Effector memory CD4-positive, alpha-beta T cell (primary cell): ENCODE results near the gene CNOT10.

ENCODE experiments used
- DNase-seq, 3 donors: peaks; one replicate each; pipeline ENCODE4 v3.0.0-alpha.2; 2020
- H3K27ac ChIP-seq: 2 replicates; pipeline ENCODE4 v1.7.0; 2013; ENCODE audit warnings: mild to moderate bottlenecking, low read length, moderate library complexity; ENCODE audit not compliant: insufficient read depth, poor library complexity, severe bottlenecking
- H3K27me3 ChIP-seq: replicated peaks from 2 replicates; pipeline ENCODE4 v1.7.0; 2013; ENCODE audit warnings: mild to moderate bottlenecking, low read length; ENCODE audit not compliant: insufficient read depth, control insufficient read depth, poor library complexity, severe bottlenecking
- H3K36me3 ChIP-seq: 2 replicates; pipeline ENCODE4 v1.7.0; 2013; ENCODE audit warnings: mild to moderate bottlenecking, low read length, moderate library complexity; ENCODE audit not compliant: control insufficient read depth, insufficient read depth
- H3K4me1 ChIP-seq: 2 replicates; pipeline ENCODE4 v1.7.0; 2013; ENCODE audit warnings: low read length, mild to moderate bottlenecking; ENCODE audit not compliant: control insufficient read depth, insufficient read depth, poor library complexity, severe bottlenecking
- H3K4me3 ChIP-seq: 2 replicates; pipeline ENCODE4 v1.7.0; 2013; ENCODE audit warnings: low read length, low read depth, mild to moderate bottlenecking; ENCODE audit not compliant: insufficient read depth, poor library complexity, severe bottlenecking
- H3K9me3 ChIP-seq: 2 replicates; pipeline ENCODE4 v1.7.0; 2013; ENCODE audit warnings: mild to moderate bottlenecking, low read length, moderate library complexity; ENCODE audit not compliant: control insufficient read depth

CNOT10 gene

GRCh38 chr3:32707026-32707370, 22.0 kb downstream of the CNOT10 start:
- Histone ChIP-seq H3K9me3 (no peaks in the 10 kb centered on the region), H3K4me1 (no peaks in the 10 kb centered on the region), H3K27me3 (no peaks in the 10 kb centered on the region), H3K27ac (no peak overlapping the region), H3K4me3 (no peak overlapping the region), H3K36me3 (peaks cover 20% of the 10 kb centered on the region)
- DNase-seq, result no peak

DNA sequence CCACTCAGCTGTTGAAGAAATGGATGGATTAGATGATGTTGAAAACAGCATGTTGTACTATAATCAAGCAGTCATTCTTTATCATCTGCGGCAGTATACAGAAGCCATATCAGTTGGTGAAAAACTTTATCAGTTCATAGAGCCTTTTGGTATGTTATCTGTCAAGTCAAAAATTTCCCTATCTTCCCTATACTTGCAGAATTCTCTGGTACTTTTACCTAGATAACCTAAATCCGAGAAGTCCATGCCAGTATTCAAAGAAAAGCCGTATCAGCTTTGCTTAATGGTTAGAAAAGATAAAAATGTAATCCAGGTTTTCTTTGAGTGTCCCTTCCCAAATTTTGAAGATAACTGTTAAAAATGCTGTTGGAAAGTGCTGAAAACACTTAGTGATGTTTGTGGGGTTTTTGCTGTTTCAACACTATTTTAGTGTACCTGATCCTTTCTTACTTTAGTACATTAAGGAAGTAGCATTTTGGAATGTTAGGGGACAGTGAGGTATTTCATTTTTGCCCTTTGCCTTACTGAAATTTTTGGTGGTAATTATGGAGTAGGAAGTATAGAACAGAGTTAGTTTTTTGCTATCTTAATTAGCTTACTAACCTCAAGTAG, 23.8 kb downstream of the CNOT10 start:
- DNase-seq, result no peak
- Histone ChIP-seq H3K27ac (no peak overlapping the region), H3K27me3 (no peaks in the 10 kb centered on the region), H3K9me3 (no peaks in the 10 kb centered on the region), H3K4me3 (no peak overlapping the region), H3K36me3 (peaks cover 20% of the 10 kb centered on the region), H3K4me1 (no peaks in the 10 kb centered on the region)

- DNase-seq, result no peak
- Histone ChIP-seq H3K27ac (no peak overlapping the region), H3K4me3 (no peak overlapping the region), H3K4me1 (no peaks in the 10 kb centered on the region), H3K36me3 (peaks cover 20% of the 10 kb centered on the region), H3K9me3 (no peaks in the 10 kb centered on the region), H3K27me3 (no peaks in the 10 kb centered on the region)
Measured at GRCh38 chr3:32709346-32709745, 24.4 kb downstream of the CNOT10 start.

DNA sequence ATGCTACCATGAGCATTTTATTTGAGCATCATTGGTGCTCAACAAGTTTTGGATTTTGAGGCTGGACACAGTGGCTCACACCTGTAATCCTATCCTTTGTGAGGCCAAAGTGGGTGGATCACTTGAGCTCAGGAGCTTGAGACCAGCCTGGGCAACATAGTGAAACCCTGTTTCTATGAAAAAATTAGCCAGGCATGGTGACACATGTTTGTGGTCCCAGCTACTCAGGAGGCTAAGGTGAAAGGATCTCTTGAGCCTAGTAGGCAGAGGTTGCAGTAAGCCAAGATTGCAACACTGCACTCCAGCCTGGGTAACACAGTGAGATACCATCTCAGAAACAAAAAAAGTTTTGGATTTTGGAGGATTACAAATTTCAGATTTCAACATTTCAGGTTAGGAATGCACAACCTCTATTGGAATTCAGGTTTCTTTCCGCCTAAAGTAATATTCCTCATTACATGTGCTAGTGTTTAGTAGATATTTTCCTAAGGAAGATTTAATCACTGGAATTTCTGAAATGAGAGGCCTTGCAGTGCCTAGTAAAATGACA, 27.6 kb downstream of the CNOT10 start:
- H3K27ac ChIP-seq, result no peak overlapping the region
- H3K27me3 ChIP-seq, result no peaks in the 10 kb centered on the region
- H3K4me1 ChIP-seq, result no peaks in the 10 kb centered on the region
- DNase-seq, result no peak
- no peak overlapping the region for H3K4me3 ChIP-seq
- H3K36me3 ChIP-seq, result peaks cover 32% of the 10 kb centered on the region
- no peaks in the 10 kb centered on the region for H3K9me3 ChIP-seq

- DNase-seq, result no peak
- no peaks in the 10 kb centered on the region for H3K4me1 ChIP-seq
- no peak overlapping the region for H3K4me3 ChIP-seq
- H3K9me3 ChIP-seq, result no peaks in the 10 kb centered on the region
- H3K27me3 ChIP-seq, result no peaks in the 10 kb centered on the region
- no peak overlapping the region for H3K27ac ChIP-seq
- H3K36me3 ChIP-seq, result peaks cover 32% of the 10 kb centered on the region
Measured at GRCh38 chr3:32713181-32713580, 28.2 kb downstream of the CNOT10 start.

- H3K27ac ChIP-seq, result no peak overlapping the region
- H3K36me3 ChIP-seq, result peaks cover 23% of the 10 kb centered on the region
- no peak for DNase-seq
- no peaks in the 10 kb centered on the region for H3K4me1 ChIP-seq
- no peak overlapping the region for H3K4me3 ChIP-seq
- no peaks in the 10 kb centered on the region for H3K27me3 ChIP-seq
- H3K9me3 ChIP-seq, result no peaks in the 10 kb centered on the region
Measured at GRCh38 chr3:32719335-32719734, 34.3 kb downstream of the CNOT10 start.

GRCh38 chr3:32719931-32720330, 34.9 kb downstream of the CNOT10 start:
- DNase-seq, result no peak
- Histone ChIP-seq H3K27me3 (no peaks in the 10 kb centered on the region), H3K9me3 (no peaks in the 10 kb centered on the region)

GRCh38 chr3:32725721-32726120, 40.7 kb downstream of the CNOT10 start:
- H3K9me3 ChIP-seq, result no peaks in the 10 kb centered on the region
- peaks cover 37% of the 10 kb centered on the region for H3K36me3 ChIP-seq
- DNase-seq, result no peak
- H3K4me3 ChIP-seq, result no peak overlapping the region
- no peaks in the 10 kb centered on the region for H3K4me1 ChIP-seq
- H3K27ac ChIP-seq, result no peak overlapping the region
- H3K27me3 ChIP-seq, result no peaks in the 10 kb centered on the region

More at GRCh38 chr3:32719931-32720330, 34.9 kb downstream of the CNOT10 start:
- no peak overlapping the region for H3K4me3 ChIP-seq
- H3K36me3 ChIP-seq, result peaks cover 19% of the 10 kb centered on the region
- no peak overlapping the region for H3K27ac ChIP-seq
- H3K4me1 ChIP-seq, result no peaks in the 10 kb centered on the region

DNA sequence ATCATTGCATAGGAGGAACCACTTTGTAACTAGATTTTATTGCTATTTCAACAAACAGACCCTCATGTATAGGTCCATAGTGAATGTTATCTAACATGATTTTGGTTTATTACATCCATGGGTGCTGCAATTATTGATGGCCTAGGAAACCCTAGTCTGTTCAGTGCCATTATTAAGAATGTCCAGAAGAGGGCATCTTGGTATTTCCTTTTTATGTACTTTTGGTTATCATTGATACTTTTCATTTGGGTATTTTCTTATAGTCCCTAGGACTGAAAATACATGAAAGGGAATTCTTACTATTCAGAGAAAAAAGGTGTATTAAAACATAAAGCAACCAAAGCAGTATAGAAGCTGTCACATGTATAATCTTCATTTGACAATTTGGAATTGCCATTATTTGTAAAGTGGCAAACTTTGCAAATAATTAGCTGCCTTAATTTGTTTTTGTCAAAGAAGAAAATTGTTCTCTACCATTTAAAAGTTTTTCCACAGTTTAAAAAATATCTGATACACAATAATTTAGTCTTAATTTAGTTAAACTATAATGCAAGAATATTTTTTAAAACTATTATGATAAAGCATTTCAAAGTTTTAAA, 48.7 kb downstream of the CNOT10 start:
- Histone ChIP-seq H3K27ac (no peak overlapping the region), H3K36me3 (peaks cover 5% of the 10 kb centered on the region), H3K27me3 (no peaks in the 10 kb centered on the region), H3K9me3 (no peaks in the 10 kb centered on the region), H3K4me1 (no peaks in the 10 kb centered on the region), H3K4me3 (no peak overlapping the region)
- DNase-seq, result no peak

- Histone ChIP-seq H3K4me3 (no peak overlapping the region), H3K27ac (no peak overlapping the region), H3K36me3 (peaks cover 3% of the 10 kb centered on the region), H3K9me3 (no peaks in the 10 kb centered on the region), H3K4me1 (no peaks in the 10 kb centered on the region), H3K27me3 (no peaks in the 10 kb centered on the region)
- DNase-seq, result no peak
Measured at GRCh38 chr3:32734756-32735155, 49.8 kb downstream of the CNOT10 start.
